Stimulated activated memory B cell treated with anti-CD40 and anti-IgM and Interleukin-4, amounts not matched to agents 10 μg/mL and 1 μg/mL and 100 μg/mL, for 72 hours (primary cell): ENCODE results near the gene BLOC1S2.
A peak's percentile ranks its signal among the peaks of the same experiment; 100 is the strongest.

Source experiments
- ATAC-seq: fragments of 150-1000 bp; cut with Tn5 transposase; 2 replicates; pipeline ENCODE4 v1.10.0; 2021
- H3K27ac Mint-ChIP-seq: one replicate; pipeline ENCODE4 v1.8.0; 2022; ENCODE audit warnings: mild to moderate bottlenecking, mixed read lengths
- H3K27me3 Mint-ChIP-seq: one replicate; pipeline ENCODE4 v1.8.0; 2022; ENCODE audit warnings: mixed read lengths
- H3K36me3 Mint-ChIP-seq: one replicate; pipeline ENCODE4 v1.8.0; 2022; ENCODE audit warnings: mixed read lengths
- H3K4me1 Mint-ChIP-seq: one replicate; pipeline ENCODE4 v1.8.0; 2022; ENCODE audit warnings: mixed read lengths
- H3K4me3 Mint-ChIP-seq: one replicate; pipeline ENCODE4 v1.8.0; 2022; ENCODE audit warnings: mild to moderate bottlenecking, moderate library complexity, mixed read lengths
- H3K9me3 Mint-ChIP-seq: one replicate; pipeline ENCODE4 v1.8.0; 2022; ENCODE audit warnings: mixed read lengths

BLOC1S2 gene

DNA sequence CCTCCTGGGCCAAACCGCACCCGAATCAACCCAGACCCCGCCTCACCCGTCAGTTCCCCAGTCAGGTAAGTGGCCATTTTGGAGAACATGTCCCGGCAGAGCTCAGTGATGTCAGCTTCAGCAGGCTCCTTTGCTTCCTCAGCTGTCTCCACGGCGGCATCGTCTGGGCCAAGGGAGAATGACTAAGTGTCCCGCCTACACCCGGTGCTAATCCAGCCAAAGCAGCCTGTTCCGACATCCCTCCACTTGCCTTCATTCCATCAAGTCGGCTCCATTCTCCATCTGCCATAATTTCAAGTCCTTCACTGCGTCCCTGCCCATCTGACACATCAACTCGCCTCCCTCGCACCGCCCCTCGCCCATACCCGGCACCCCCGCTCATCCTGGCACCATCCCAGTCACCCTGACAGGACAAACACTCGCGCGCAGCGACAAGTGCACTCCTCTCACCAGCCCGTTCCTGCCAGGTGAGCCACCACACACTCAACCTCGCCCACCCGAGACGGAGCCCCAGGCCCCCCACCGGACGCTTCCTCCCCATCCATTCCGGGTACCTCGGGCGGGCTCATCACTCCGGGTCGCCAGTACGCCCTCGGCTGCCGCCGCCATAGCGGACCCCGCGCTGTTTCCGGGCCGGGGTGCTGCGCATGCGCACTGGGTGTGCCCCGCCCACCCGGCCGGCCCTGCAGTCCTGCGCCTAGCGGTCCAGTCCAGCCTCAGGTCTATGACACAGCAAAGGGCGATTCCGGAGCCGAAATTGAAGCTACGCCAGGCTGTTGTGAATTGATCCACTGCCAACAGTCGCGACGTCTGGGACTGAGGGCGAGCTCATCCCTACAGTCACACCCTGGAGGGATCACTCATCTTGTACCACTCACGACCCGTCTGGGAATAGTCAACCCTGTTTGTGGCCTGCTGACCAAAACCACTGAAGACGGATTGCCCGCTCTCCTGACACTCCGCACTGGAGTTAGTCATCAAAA lies at the start of gene BLOC1S2:
Gene BLOC1S2, minus strand, starts transcription at position 630 of the 983 bp plus-strand sequence. Its CDS starts 21 bp downstream, at position 609.
- Mint-ChIP-seq H3K27ac (peak within 1 kb of the TSS; percentile 96), H3K4me3 (peak within 1 kb of the TSS; percentile 96), H3K36me3 (peaks cover 7% of the 10 kb centered on the region), H3K27me3 (no peaks in the 10 kb centered on the region), H3K9me3 (no peaks in the 10 kb centered on the region), H3K4me1 (peaks cover 26% of the 10 kb centered on the region)
- ATAC-seq: peak; percentile 94

DNA sequence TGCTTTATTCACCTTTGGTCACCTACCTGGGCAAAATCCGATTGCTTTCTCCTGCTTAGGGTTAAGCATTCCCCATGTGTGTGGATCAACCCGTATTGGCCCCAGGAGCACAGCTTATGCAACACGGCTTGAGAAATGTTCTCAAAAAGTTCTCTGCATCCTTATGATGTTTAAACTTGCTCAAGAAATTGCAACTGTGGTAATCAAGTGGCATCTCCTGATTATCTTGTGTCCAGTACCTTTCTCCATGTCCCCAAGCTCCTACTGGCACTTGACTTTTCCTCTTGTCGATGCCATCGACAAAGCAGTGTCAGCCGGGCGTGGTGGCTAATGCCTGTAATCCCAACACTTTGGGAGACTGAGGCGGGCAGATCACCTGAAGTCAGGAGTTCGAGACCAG lies 48.3 kb upstream of the BLOC1S2 start:
- Mint-ChIP-seq H3K4me1 (peaks cover 17% of the 10 kb centered on the region), H3K27ac (no peak overlapping the region), H3K4me3 (no peak overlapping the region), H3K9me3 (no peaks in the 10 kb centered on the region), H3K27me3 (peaks cover 53% of the 10 kb centered on the region), H3K36me3 (no peaks in the 10 kb centered on the region)
- no peak for ATAC-seq

DNA sequence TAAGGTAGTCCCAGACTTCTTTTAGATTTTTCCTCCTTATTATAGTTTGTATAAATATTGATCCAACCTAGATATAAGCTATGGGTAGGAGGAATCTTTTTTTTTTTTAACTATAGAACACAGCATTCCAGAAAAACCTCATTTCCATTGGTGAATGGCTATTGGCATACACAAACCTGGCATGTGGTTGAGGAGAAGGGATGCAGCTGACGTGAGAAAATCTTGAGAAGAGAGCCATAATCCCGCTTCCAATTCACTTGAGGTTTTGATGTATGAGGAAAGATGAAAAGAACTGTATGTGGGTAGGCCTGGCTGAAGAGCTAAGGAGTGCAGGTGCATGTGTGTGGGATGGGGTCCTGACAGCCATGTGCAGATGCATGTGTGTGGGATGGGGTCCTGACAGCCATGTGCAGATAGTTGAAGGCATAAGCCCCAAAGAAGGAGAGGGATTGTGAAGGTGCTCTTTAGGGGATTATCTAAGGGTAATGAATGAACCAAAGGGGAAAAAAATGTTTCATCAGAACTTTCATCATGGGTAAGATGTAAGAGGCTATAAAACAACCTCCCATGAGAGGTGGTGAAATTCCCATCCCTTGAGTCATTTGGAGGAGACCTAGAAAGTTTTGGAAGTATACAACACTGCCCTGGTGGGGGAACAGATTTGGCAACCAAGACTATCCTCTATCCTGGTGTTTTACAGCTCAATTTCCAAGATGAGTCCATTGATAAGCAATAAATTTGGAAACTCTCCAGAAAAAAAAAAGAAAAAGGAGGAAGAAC lies 47.4 kb upstream of the BLOC1S2 start:
- no peak for ATAC-seq
- Mint-ChIP-seq H3K4me1 (peaks cover 8% of the 10 kb centered on the region), H3K4me3 (no peak overlapping the region), H3K36me3 (no peaks in the 10 kb centered on the region), H3K27ac (peak overlapping the region; percentile 7), H3K9me3 (no peaks in the 10 kb centered on the region), H3K27me3 (peaks cover 54% of the 10 kb centered on the region)

DNA sequence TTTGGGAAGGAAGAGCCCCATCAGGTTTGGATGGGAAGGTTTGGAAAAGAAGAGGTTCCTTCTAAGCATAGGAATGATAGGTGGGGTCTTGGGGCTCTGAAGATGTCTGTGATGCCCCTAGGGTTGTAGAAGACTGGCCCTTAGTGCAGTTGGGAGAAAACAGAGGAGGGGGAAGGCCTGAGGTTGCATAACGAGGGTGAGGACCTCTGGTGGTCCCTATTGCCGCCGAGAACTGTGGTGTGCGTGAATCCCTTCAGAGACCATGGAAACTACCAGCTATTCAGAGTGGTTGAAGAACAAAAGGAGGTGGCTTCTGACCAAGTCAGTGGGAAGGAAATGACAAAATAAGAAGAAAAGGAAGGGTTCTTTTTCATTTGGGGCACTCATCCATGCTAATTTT lies 46.6 kb upstream of the BLOC1S2 start:
- Mint-ChIP-seq H3K27ac (no peak overlapping the region), H3K9me3 (no peaks in the 10 kb centered on the region), H3K4me1 (peaks cover 4% of the 10 kb centered on the region), H3K36me3 (no peaks in the 10 kb centered on the region), H3K4me3 (no peak overlapping the region), H3K27me3 (peaks cover 54% of the 10 kb centered on the region)
- ATAC-seq: no peak

DNA sequence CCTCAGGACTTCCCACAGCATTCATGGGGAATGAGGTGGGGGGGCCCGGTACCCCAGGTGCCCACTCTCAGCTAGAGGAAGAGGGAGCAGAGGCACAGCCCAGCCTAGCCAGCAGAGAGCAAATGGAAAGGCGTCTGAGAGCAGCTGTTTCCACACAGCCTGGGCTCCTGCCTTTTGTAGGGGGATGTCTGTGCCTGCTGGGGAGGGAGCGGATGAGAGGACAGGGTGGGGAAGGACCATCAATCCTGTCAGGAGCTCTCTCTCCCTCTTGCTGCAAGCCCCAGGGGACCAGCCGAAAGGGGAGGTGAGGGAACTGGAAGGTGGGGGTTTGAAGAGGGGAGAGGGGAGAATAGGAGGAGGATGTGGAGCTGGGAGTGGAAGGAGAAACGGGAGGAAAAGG lies 43.6 kb upstream of the BLOC1S2 start, which contains the start of gene PKD2L1:
Gene PKD2L1, minus strand, starts transcription at position 150 of the 400 bp plus-strand sequence. Its CDS starts 125 bp downstream, at position 25.
- Mint-ChIP-seq H3K27me3 (peaks cover 54% of the 10 kb centered on the region), H3K9me3 (no peaks in the 10 kb centered on the region), H3K27ac (peak within 1 kb of the TSS; percentile 70), H3K4me1 (peaks cover 22% of the 10 kb centered on the region), H3K4me3 (no peak within 1 kb of the TSS), H3K36me3 (no peaks in the 10 kb centered on the region)
- no peak for ATAC-seq

DNA sequence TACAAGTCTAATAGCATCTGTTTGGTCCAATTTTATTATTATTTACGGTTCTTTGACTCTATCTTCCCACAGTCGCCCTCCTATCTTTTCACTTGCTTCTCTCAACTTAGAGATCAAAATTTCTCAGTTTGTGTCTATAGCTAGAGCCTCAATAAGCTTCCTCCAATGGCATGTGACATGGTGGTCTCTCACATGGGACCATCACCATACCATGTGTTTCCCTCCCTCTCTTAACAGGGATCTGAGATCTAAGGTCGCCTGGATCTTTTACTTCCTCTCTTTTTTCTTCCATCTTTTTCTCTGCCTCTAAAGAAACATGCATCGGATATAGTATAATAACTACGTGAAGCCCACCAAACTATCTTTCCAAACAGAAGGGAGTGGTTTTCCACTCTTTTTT lies 41.7 kb upstream of the BLOC1S2 start:
- H3K36me3 Mint-ChIP-seq: no peaks in the 10 kb centered on the region
- no peak overlapping the region for H3K4me3 Mint-ChIP-seq
- no peaks in the 10 kb centered on the region for H3K9me3 Mint-ChIP-seq
- peaks cover 22% of the 10 kb centered on the region for H3K4me1 Mint-ChIP-seq
- peaks cover 35% of the 10 kb centered on the region for H3K27me3 Mint-ChIP-seq
- H3K27ac Mint-ChIP-seq: peak overlapping the region; percentile 76
- no peak for ATAC-seq

DNA sequence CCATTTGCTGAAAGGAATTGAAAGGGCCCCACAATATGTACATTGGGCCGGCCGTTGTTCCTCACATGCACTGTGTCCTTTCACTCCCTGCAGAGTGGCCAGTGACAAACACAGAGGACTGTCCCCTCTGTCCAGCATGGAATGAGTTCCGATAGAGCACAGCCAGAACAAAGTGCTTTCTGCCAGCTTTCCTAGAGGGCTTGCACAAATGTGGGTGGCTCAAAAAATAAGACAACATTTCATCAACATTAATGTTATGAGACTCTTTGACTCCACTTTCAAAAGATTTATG lies 41.2 kb upstream of the BLOC1S2 start:
- Mint-ChIP-seq H3K27me3 (peaks cover 30% of the 10 kb centered on the region), H3K9me3 (no peaks in the 10 kb centered on the region), H3K36me3 (no peaks in the 10 kb centered on the region), H3K27ac (peak overlapping the region; percentile 76), H3K4me1 (peaks cover 22% of the 10 kb centered on the region), H3K4me3 (no peak overlapping the region)
- ATAC-seq: no peak

DNA sequence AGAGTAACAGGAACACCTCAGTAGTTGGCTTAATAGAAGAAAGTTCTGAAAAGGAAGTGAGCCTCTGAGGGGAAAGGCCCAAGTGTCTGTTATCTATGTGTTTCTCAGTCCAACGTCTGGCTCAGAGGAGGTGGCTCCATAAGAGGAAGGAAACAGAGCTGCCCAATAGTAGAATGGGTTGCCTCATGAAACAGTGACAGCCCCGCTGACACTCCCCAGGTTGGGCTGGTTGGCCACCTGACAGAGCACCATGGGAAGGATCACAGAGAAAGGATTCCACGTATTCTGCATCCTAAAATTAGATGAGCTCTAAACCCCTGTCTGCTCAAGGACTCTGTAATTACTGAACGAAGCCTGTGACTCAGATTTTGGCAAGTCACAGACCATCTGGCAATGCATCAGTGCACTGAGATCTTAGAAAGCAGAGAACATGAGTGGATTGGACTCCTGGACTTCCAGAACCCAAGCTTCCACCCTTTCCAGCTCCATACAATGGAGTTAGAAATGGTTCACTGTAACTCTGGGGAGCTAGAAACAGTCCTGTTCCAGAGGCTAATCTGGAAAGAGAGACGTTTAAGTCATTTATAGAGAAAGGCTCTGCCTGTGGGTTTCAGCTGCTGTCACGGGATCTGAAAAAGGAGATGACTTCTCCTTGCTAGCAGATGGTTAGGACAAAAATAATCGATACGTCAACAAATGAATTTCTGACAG lies 40.7 kb upstream of the BLOC1S2 start:
- Mint-ChIP-seq H3K36me3 (no peaks in the 10 kb centered on the region), H3K27ac (peak overlapping the region; percentile 76), H3K27me3 (peaks cover 25% of the 10 kb centered on the region), H3K4me3 (peak overlapping the region; percentile 2), H3K9me3 (no peaks in the 10 kb centered on the region), H3K4me1 (peaks cover 22% of the 10 kb centered on the region)
- ATAC-seq: peak; percentile 100

DNA sequence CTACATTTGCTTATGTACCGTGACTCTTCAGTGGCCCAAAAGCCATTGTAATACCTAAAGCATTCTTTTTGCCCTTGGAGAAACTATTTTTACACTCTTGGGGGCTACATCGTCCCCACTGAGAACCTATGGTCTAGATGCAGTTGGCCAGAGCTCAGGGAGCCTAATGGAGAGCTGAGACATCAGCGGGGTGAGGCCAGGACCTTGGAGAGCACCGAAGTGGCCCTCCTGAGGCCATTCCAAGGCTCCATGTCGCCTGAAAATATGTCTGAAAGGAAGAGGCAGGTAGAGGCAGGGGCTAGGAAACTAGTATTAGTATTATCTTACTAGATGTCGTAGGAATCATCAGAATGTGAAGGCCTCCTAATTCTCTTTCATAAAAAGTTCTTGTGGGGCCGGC lies 38.7 kb upstream of the BLOC1S2 start:
- H3K27me3 Mint-ChIP-seq: peaks cover 5% of the 10 kb centered on the region
- no peak overlapping the region for H3K27ac Mint-ChIP-seq
- no peaks in the 10 kb centered on the region for H3K9me3 Mint-ChIP-seq
- H3K36me3 Mint-ChIP-seq: no peaks in the 10 kb centered on the region
- peaks cover 29% of the 10 kb centered on the region for H3K4me1 Mint-ChIP-seq
- ATAC-seq: no peak
- no peak overlapping the region for H3K4me3 Mint-ChIP-seq

DNA sequence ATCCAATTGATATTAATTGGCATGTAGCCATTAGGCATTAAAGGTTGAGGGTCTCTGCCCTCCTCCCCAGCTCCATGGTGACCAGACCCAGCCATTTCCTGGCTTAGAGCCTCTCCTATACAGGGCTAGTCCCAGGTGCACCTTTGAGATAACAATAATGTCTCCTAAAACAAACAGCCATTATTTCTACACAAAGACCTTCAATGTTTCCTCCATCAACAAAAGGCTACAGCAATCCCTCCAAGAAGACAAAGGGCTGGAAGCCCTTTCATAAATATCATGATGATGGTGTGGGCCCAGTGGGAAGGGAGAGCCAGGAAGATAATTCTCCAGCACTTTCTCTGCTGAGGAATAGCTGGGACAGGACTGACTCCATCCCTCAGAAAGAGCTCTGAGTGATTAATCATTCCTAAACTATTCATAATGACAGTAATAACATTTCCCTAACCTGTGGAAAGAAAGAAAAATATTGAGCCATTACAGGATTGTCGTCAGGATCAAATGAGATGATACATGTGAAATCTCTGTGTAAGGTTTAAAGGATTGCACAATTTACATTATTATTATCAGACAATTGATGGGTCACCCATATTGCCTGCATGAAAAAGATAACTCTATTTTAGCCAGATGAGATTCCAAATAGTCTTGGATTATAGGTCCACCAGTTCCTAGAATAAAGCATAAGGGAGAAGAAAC lies 33.4 kb upstream of the BLOC1S2 start:
- H3K4me1 Mint-ChIP-seq: peaks cover 7% of the 10 kb centered on the region
- peaks cover 36% of the 10 kb centered on the region for H3K27me3 Mint-ChIP-seq
- ATAC-seq: no peak
- no peaks in the 10 kb centered on the region for H3K9me3 Mint-ChIP-seq
- H3K27ac Mint-ChIP-seq: no peak overlapping the region
- no peak overlapping the region for H3K4me3 Mint-ChIP-seq
- no peaks in the 10 kb centered on the region for H3K36me3 Mint-ChIP-seq

DNA sequence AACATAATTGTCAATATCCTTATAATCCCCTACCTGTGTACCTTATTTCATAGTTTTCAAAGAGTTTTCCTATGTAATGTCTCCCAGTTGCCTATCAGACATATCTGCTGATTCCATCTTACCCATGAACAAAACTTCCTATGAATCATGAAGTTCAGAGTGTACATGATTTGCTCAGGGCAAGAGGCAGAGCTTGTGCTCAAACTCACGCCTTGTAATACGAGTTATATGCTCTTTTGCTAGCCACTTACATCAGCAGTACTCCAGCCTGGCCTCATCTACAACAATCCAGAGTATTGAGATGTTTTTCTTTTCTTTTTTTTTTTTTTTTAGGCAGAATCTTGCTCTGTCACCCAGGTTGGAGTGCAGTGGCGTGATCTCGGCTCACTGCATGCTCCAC lies 31.7 kb upstream of the BLOC1S2 start:
- no peaks in the 10 kb centered on the region for H3K36me3 Mint-ChIP-seq
- H3K9me3 Mint-ChIP-seq: no peaks in the 10 kb centered on the region
- peaks cover 46% of the 10 kb centered on the region for H3K27me3 Mint-ChIP-seq
- ATAC-seq: no peak
- no peak overlapping the region for H3K27ac Mint-ChIP-seq
- no peak overlapping the region for H3K4me3 Mint-ChIP-seq
- H3K4me1 Mint-ChIP-seq: peaks cover 7% of the 10 kb centered on the region

DNA sequence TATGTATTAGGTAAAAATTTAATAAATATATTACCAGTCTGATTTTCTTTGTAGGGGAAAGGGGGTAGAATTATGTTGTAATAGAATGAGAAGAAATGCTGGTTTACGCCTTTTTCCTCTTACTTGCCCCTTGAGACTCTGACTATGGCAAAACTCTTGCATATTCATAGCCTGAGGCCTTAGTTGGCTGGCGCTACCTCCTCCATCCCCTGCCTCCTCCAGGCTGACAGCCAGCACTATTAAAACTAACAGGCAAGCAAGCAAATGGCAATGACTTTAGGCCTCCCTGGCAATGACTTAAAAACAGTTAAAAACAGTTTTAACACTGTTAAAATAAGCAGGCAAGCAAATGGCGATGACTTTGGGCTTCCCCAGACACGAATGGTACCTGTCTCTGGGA lies 29.1 kb upstream of the BLOC1S2 start:
- H3K9me3 Mint-ChIP-seq: no peaks in the 10 kb centered on the region
- H3K27ac Mint-ChIP-seq: no peak overlapping the region
- peaks cover 46% of the 10 kb centered on the region for H3K27me3 Mint-ChIP-seq
- no peaks in the 10 kb centered on the region for H3K4me1 Mint-ChIP-seq
- H3K4me3 Mint-ChIP-seq: no peak overlapping the region
- no peak for ATAC-seq
- no peaks in the 10 kb centered on the region for H3K36me3 Mint-ChIP-seq

DNA sequence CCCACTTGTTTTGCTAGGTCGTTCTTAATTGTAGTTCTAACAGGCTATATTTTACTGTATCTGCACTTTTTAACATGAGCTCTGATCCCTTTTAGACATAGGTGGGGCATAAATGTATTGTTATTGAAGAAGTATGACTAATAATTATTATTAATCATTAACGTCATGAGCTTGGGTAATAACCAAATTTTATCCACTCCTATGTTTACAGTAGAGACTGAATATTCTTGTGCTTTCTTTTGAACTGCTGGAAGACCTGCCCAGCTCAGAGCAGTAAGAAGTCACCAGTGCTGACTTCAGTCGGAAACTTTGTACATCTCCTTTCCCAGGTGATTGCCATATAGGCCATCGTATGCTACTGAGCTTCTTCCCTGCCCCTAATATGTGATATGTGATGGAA lies 24.8 kb upstream of the BLOC1S2 start:
- peaks cover 19% of the 10 kb centered on the region for H3K27me3 Mint-ChIP-seq
- H3K27ac Mint-ChIP-seq: no peak overlapping the region
- H3K36me3 Mint-ChIP-seq: no peaks in the 10 kb centered on the region
- no peaks in the 10 kb centered on the region for H3K9me3 Mint-ChIP-seq
- no peak for ATAC-seq
- H3K4me1 Mint-ChIP-seq: no peaks in the 10 kb centered on the region
- no peak overlapping the region for H3K4me3 Mint-ChIP-seq

DNA sequence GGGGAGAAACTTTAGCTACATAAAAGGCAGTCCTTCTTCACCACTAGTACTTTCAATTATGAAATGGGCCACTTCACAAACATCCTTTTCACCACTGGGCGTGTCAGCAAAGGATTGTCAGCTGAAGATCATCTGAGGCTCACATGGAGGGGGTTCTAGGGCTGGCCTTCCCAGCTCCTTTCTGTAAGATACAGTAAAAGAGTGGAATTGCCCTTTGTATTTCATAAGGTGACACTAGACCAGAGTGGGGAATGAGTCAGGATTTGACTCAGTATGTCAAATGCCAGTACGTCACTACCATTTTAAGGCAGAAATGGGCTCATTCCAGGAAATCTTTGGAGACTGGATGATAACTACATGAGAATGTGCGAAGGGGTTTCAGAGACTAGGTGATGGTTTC lies 21.2 kb upstream of the BLOC1S2 start:
- Mint-ChIP-seq H3K4me1 (no peaks in the 10 kb centered on the region), H3K27ac (no peak overlapping the region), H3K36me3 (no peaks in the 10 kb centered on the region), H3K27me3 (peaks cover 23% of the 10 kb centered on the region), H3K4me3 (no peak overlapping the region), H3K9me3 (no peaks in the 10 kb centered on the region)
- no peak for ATAC-seq

DNA sequence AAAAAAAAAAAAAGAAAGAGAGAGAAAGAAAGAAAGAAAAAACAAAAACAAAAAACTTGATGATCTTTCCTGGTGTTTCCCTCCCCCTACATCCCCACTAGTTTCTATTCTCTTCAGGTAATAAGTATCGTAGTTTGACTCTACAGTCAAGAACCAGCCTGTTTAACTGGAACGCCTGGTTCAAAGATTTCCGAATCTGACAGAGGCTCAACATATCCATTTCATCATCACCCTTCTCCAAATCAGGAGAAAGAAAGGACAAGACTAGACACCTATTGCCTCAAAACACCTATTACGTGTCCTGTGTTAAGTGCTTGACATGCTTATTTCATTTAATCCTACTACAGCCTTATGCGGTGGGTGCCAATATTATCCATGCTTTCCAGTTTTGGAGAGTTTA lies 20.4 kb upstream of the BLOC1S2 start:
- ATAC-seq: no peak
- Mint-ChIP-seq H3K9me3 (no peaks in the 10 kb centered on the region), H3K27me3 (peaks cover 23% of the 10 kb centered on the region)

More for the DNA sequence above, 20.4 kb upstream of the BLOC1S2 start:
- Mint-ChIP-seq H3K4me1 (no peaks in the 10 kb centered on the region), H3K4me3 (no peak overlapping the region), H3K36me3 (no peaks in the 10 kb centered on the region), H3K27ac (no peak overlapping the region)
